Neural cell (in vitro differentiated cells): Measurements from ENCODE around the gene ZFP1. TPM values are rescaled to one million over a fixed set of nuclear protein-coding genes. Genes with fewer than 3 reads are reported as not detected.
A peak's percentile ranks its signal among the peaks of the same experiment; 100 is the strongest.

Experiments
- H2AFZ ChIP-seq: fragments of 200-600, 300-800 bp; sonication (generic), shearing (Covaris generic); 2 replicates; pipeline ENCODE4 v1.6.0; 2014; ENCODE audit warnings: low read depth, mild to moderate bottlenecking, antibody characterized with exemption, low read length, moderate library complexity
- H3F3A ChIP-seq: fragments of 200-600 bp; shearing (Covaris generic); 2 replicates; pipeline ENCODE4 v1.6.1; 2016; ENCODE audit warnings: mild to moderate bottlenecking, moderate library complexity, mixed read lengths, antibody characterized with exemption, low read length; ENCODE audit not compliant: insufficient read depth, poor library complexity, severe bottlenecking
- H3K27ac ChIP-seq: fragments of 200-600, 300-800 bp; sonication (generic), shearing (Covaris generic); 2 replicates; pipeline ENCODE4 v1.5.1; 2014; ENCODE audit warnings: mild to moderate bottlenecking, low read length, moderate library complexity
- H3K27me3 ChIP-seq: fragments of 300-800, 200-600 bp; sonication (generic), shearing (Covaris generic); 2 replicates; pipeline ENCODE4 v1.6.0; 2014; ENCODE audit warnings: mild to moderate bottlenecking, low read depth, low read length, moderate library complexity; ENCODE audit not compliant: insufficient read depth
- H3K36me3 ChIP-seq: fragments of 300-800, 200-600 bp; sonication (generic), shearing (Covaris generic); 2 replicates; pipeline ENCODE4 v1.5.1; 2014; ENCODE audit warnings: mild to moderate bottlenecking, antibody characterized with exemption, low read length, moderate library complexity; ENCODE audit not compliant: insufficient read depth
- H3K4me2 ChIP-seq: fragments of 300-800, 200-600 bp; sonication (generic), shearing (Covaris generic); 2 replicates; pipeline ENCODE4 v1.6.0; 2014; ENCODE audit warnings: mild to moderate bottlenecking, low read length
- H3K4me3 ChIP-seq: fragments of 300-800, 200-600 bp; sonication (generic), shearing (Covaris generic); 2 replicates; pipeline ENCODE4 v1.5.1; 2014; ENCODE audit warnings: mild to moderate bottlenecking, low read length, moderate library complexity
- H3K79me2 ChIP-seq: fragments of 200-600 bp; shearing (Covaris generic); replicated peaks from 2 replicates; pipeline ENCODE4 v1.6.0; 2014; ENCODE audit warnings: mild to moderate bottlenecking, low read length, moderate library complexity; ENCODE audit not compliant: insufficient read depth
- H3K9ac ChIP-seq: fragments of 300-800, 200-600 bp; sonication (generic), shearing (Covaris generic); 2 replicates; pipeline ENCODE4 v1.6.1; 2016; ENCODE audit warnings: mild to moderate bottlenecking, low read length, mixed read lengths
- H3K9me2 ChIP-seq: fragments of 200-600 bp; shearing (Covaris generic); 2 replicates; pipeline ENCODE4 v1.6.1; 2016; ENCODE audit warnings: mild to moderate bottlenecking, low read length, mixed read lengths; ENCODE audit not compliant: insufficient read depth
- H3K9me3 ChIP-seq: fragments of 200-600, 300-800 bp; sonication (generic), shearing (Covaris generic); 2 replicates; pipeline ENCODE4 v1.6.1; 2016; ENCODE audit warnings: mild to moderate bottlenecking, mixed run types, low read length, moderate library complexity, mixed read lengths
- H4K20me1 ChIP-seq: fragments of 200-600 bp; shearing (Covaris generic); 2 replicates; pipeline ENCODE4 v1.6.1; 2016; ENCODE audit warnings: mild to moderate bottlenecking, mixed run types; ENCODE audit not compliant: insufficient read depth
- CTCF ChIP-seq: fragments of 450-650 bp; IDR thresholded peaks from 2 replicates; pipeline ENCODE4 v1.5.1; 2014; ENCODE audit warnings: antibody characterized with exemption, mild to moderate bottlenecking, moderate library complexity; ENCODE audit not compliant: poor library complexity, severe bottlenecking
- EP300 ChIP-seq: fragments of 450-650 bp; conservative IDR thresholded peaks from 2 replicates; pipeline ENCODE4 v1.6.1; 2014; ENCODE audit warnings: antibody characterized with exemption, mild to moderate bottlenecking, moderate library complexity; ENCODE audit not compliant: poor library complexity, severe bottlenecking
- EZH2 ChIP-seq: fragments of 200-600, 300-800 bp; shearing (Covaris generic), sonication (generic); IDR thresholded peaks from 2 replicates; pipeline ENCODE4 v1.6.1; 2014; ENCODE audit warnings: antibody characterized with exemption, low read length, borderline replicate concordance, mild to moderate bottlenecking; ENCODE audit not compliant: insufficient read depth, poor library complexity, severe bottlenecking
- MXI1 ChIP-seq: fragments of 450-650 bp; conservative IDR thresholded peaks from 2 replicates; pipeline ENCODE4 v1.6.1; 2014; ENCODE audit warnings: antibody characterized with exemption, mild to moderate bottlenecking; ENCODE audit not compliant: poor library complexity, severe bottlenecking
- POLR2AphosphoS5 ChIP-seq: IDR thresholded peaks from 2 replicates; pipeline ENCODE4 v1.6.1; 2012
- RAD21 ChIP-seq: fragments of 450-650 bp; conservative IDR thresholded peaks from 2 replicates; pipeline ENCODE4 v1.6.1; 2014; ENCODE audit warnings: antibody characterized with exemption, mild to moderate bottlenecking, moderate library complexity
- REST ChIP-seq: IDR thresholded peaks from 2 replicates; pipeline ENCODE4 v1.6.1; 2012; ENCODE audit warnings: borderline replicate concordance
- SMC3 ChIP-seq: fragments of 450-650 bp; conservative IDR thresholded peaks from 2 replicates; pipeline ENCODE4 v1.6.1; 2014; ENCODE audit warnings: antibody characterized with exemption, mild to moderate bottlenecking, moderate library complexity; ENCODE audit not compliant: poor library complexity
- TAF1 ChIP-seq: IDR thresholded peaks from 2 replicates; pipeline ENCODE4 v1.6.1; 2012; ENCODE audit warnings: low read depth
- polyA plus RNA-seq: library from polyadenylated mRNA; depleted of rRNA; stranded (reverse); fragments of >200 nt; gene quantifications from 2 replicates; pipeline ENCODE4 v1.2.3, GENCODE V29; 2014

ZFP1 gene
- polyA plus RNA-seq, 1 donor from 2014 or later, result 47.1 TPM

- no peaks in the 10 kb centered on the region for H3K9me2 ChIP-seq
- TF ChIP-seq REST (no peak), EP300 (no peak), RAD21 (no peak), SMC3 (no peak), TAF1 (no peak), MXI1 (no peak), EZH2 (no peak), POLR2AphosphoS5 (no peak), CTCF (no peak)
- H3K27ac ChIP-seq, result no peak overlapping the region
- no peaks in the 10 kb centered on the region for H3K79me2 ChIP-seq
- peak overlapping the region; percentile 13 for H3K9ac ChIP-seq
- H4K20me1 ChIP-seq, result no peaks in the 10 kb centered on the region
- no peaks in the 10 kb centered on the region for H3K9me3 ChIP-seq
- no peaks in the 10 kb centered on the region for H3K36me3 ChIP-seq
- no peak overlapping the region for H3K4me3 ChIP-seq
- no peaks in the 10 kb centered on the region for H3K27me3 ChIP-seq
- no peak overlapping the region for H2AFZ ChIP-seq
- no peak overlapping the region for H3K4me2 ChIP-seq
- H3F3A ChIP-seq, result no peaks in the 10 kb centered on the region
Observed at GRCh38 chr16:75138233-75138632, 10.1 kb upstream of the ZFP1 start.

GRCh38 chr16:75138636-75139035, 9.7 kb upstream of the ZFP1 start:
- H3K27ac ChIP-seq, result no peak overlapping the region
- no peaks in the 10 kb centered on the region for H3K9me3 ChIP-seq
- no peak overlapping the region for H2AFZ ChIP-seq
- TF ChIP-seq RAD21 (no peak), CTCF (no peak), MXI1 (no peak), REST (no peak), EZH2 (no peak), EP300 (no peak), POLR2AphosphoS5 (no peak), TAF1 (no peak), SMC3 (no peak)
- H4K20me1 ChIP-seq, result no peaks in the 10 kb centered on the region
- H3K4me2 ChIP-seq, result no peak overlapping the region
- H3K79me2 ChIP-seq, result no peaks in the 10 kb centered on the region
- H3K36me3 ChIP-seq, result no peaks in the 10 kb centered on the region
- no peaks in the 10 kb centered on the region for H3K27me3 ChIP-seq
- no peak overlapping the region for H3K4me3 ChIP-seq
- no peaks in the 10 kb centered on the region for H3F3A ChIP-seq
- H3K9ac ChIP-seq, result peak overlapping the region; percentile 13
- no peaks in the 10 kb centered on the region for H3K9me2 ChIP-seq
